OCI-LY7 (cell line): Measurements from ENCODE around the gene CARD10.

Experiments used
- EZH2phosphoT487 ChIP-seq: fragments of 200-600 bp; sonication (generic); IDR thresholded peaks from 2 replicates; pipeline ENCODE4 v1.6.1; 2018; ENCODE audit warnings: low read depth, borderline replicate concordance, mild to moderate bottlenecking, mixed run types, antibody characterized with exemption, low read length, moderate library complexity, mixed read lengths
- TF ChIP-seq, protein P1 (sequence below): fragments of 200-600 bp; sonication (generic); conservative IDR thresholded peaks from 2 replicates; pipeline ENCODE4 v1.5.1; 2014; ENCODE audit warnings: mild to moderate bottlenecking, antibody characterized with exemption, low read length, moderate library complexity, mixed read lengths

DNA sequence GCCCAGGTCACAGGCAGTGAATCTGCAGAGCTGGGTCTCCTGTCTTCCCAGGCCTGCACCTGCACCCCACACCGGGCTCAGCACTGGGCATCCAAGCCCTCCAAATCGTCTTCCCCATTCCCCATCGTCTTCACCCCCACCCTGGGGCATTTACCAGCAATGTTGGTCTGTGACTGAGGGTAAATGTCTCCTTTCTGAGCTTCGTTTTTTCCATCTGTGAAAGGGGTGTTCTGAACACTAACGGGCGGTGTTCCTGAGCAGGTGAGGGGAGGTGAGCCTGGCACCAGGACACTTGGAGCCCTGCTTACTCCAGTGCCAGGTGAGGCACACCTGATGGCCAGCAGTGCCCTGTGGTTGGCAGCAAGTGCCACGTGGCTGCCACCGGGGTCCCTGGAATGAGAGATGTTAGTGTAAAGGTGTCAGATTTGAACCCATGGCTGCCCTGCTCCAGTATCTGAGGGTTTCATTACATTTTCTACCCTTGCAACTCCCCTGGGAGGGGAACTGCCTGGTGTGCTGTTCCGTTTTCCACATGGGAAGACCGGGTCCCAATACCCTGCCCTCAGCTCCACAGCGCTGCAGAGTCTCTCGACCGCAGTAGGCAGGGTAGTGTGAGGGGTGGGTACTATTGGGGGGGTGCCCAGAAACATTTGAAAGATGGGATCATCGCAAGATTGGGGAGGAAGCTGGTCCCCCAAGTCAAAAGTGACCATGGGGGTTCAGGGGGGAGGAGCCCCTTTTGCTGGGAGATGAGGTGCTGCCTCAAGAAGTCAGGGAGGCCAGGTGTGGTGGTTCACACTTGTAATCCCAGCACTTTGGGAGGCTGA, 43.0 kb upstream of the CARD10 start:
- TF ChIP-seq EZH2phosphoT487, result no peak
- TF ChIP-seq, protein P1, sequence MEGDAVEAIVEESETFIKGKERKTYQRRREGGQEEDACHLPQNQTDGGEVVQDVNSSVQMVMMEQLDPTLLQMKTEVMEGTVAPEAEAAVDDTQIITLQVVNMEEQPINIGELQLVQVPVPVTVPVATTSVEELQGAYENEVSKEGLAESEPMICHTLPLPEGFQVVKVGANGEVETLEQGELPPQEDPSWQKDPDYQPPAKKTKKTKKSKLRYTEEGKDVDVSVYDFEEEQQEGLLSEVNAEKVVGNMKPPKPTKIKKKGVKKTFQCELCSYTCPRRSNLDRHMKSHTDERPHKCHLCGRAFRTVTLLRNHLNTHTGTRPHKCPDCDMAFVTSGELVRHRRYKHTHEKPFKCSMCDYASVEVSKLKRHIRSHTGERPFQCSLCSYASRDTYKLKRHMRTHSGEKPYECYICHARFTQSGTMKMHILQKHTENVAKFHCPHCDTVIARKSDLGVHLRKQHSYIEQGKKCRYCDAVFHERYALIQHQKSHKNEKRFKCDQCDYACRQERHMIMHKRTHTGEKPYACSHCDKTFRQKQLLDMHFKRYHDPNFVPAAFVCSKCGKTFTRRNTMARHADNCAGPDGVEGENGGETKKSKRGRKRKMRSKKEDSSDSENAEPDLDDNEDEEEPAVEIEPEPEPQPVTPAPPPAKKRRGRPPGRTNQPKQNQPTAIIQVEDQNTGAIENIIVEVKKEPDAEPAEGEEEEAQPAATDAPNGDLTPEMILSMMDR, result peak; percentile 3; the same call in 1 of the 2 replicates
